IgD-negative memory B cell (primary cell): ENCODE results near the gene DRICH1. TPM values are rescaled to one million over a fixed set of nuclear protein-coding genes. Genes with fewer than 3 reads are reported as not detected.
"Not testable (repeated sequence)": the region's sequence is repeated elsewhere in the genome, so short reads cannot be mapped to it uniquely, and the experiment has no call there.

Experiments used
- H3K27ac Mint-ChIP-seq, 3 donors: one replicate each; pipeline ENCODE4 v1.8.0; 2020 to 2022; ENCODE audit warnings: mild to moderate bottlenecking in 3 of 3, mixed read lengths in 3 of 3, moderate library complexity in 1 of 3
- H3K27me3 Mint-ChIP-seq: one replicate; pipeline ENCODE4 v1.8.0; 2021; ENCODE audit warnings: mixed read lengths
- H3K36me3 Mint-ChIP-seq: one replicate; pipeline ENCODE4 v1.8.0; 2020; ENCODE audit warnings: mild to moderate bottlenecking, mixed read lengths
- H3K4me1 Mint-ChIP-seq, 3 donors: one replicate each; pipeline ENCODE4 v1.8.0; 2020 to 2022; ENCODE audit warnings: mixed read lengths in 3 of 3, mild to moderate bottlenecking in 1 of 3
- H3K4me3 Mint-ChIP-seq, 4 donors: one replicate each; pipeline ENCODE4 v1.8.0; 2020 to 2022; ENCODE audit warnings: mild to moderate bottlenecking in 4 of 4, mixed read lengths in 4 of 4, moderate library complexity in 3 of 4
- H3K9me3 Mint-ChIP-seq, 3 donors: one replicate each; pipeline ENCODE4 v1.8.0; 2020 to 2021; ENCODE audit warnings: mixed read lengths in 3 of 3, mild to moderate bottlenecking in 1 of 3
- polyA plus RNA-seq: library from polyadenylated mRNA; unstranded; fragments of 300-500 nt; fragmentation: Illumina TruSeq; gene quantifications from one replicate; pipeline ENCODE4 v1.2.3, GENCODE V29; 2021

Gene DRICH1
- polyA plus RNA-seq, 1 donor from 2014 or later, result not detected

DNA sequence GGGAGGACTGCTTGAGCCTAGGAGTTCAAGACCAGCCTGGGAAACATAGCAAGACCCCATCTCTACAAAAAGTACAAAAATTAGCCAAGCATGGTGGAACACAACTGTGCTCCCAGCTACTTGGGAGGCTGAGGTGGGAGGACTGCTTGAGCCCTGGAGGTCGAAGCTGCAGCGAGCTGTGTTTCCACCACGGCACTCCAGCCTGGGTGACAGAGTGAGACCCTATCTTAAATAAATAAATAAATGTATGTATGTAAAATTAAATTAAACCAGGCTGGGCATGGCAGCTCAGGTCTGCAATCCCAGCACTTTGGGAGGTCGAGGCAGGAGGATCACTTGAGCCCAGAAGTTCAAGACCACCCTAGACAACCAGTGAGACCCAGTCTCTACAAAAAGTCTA, 28.3 kb upstream of the DRICH1 start:
- H3K4me3 Mint-ChIP-seq, H3K9me3 Mint-ChIP-seq, H3K27ac Mint-ChIP-seq, H3K4me1 Mint-ChIP-seq, H3K27me3 Mint-ChIP-seq: not testable (repeated sequence)
- peaks cover 19% of the 10 kb centered on the region for H3K36me3 Mint-ChIP-seq

DNA sequence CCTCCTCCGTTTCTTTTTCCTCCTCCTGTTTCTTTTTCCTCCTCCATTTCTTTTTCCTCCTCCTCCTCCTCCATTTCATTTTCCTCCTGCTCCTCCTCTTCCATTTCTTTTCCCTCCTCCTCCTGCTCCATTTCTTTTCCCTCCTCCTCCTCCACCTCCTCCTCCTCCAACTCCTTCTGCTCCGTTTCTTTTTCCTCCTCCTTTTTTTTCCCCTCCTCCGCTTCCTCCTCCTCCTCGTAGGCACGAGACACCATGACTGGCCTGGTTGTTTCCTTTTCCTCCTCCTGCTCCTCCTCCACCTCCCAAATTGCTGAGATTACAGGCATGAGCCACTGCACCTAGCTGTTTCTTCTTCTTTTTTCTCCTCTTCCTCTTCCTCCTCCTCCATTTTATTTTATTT, 25.6 kb upstream of the DRICH1 start:
- H3K27ac Mint-ChIP-seq, result no peak overlapping the region
- H3K4me3 Mint-ChIP-seq, result no peak overlapping the region
- H3K27me3 Mint-ChIP-seq, result no peaks in the 10 kb centered on the region
- H3K4me1 Mint-ChIP-seq, result peaks cover 0 to 1% (median 0%) of the 10 kb centered on the region in 3 donors
- no peaks in the 10 kb centered on the region for H3K9me3 Mint-ChIP-seq
- peaks cover 19% of the 10 kb centered on the region for H3K36me3 Mint-ChIP-seq

DNA sequence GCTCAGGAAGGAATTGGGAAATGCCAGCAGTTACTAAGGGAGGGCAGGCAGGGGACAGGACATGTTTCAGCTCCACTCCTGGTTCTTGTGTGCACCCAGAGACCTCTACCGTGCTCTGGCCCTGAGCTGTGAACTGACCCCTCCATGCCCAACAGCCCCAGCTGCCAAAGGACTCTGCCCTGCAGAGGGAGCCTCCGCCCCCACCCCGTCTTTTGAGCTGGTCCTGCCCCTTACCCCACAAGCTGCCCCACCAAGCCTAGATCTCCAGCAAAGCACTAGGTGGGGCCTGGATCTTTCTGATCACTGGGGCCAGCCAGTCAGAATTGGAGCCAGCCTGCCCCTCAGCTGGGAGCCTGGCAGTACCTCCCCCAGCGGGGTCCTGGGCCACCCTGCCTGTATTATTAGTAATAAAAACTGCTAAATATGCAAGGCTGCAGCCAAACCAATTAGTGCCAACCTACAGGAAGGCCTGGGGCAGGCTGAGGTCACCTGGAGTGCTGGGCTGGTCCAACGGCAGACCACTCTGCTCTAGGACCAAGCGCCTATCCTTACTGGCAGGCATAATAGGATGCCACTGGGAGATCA, 23.9 kb upstream of the DRICH1 start:
- no peaks in the 10 kb centered on the region for H3K9me3 Mint-ChIP-seq
- no peak overlapping the region for H3K4me3 Mint-ChIP-seq
- H3K27ac Mint-ChIP-seq, result no peak overlapping the region
- H3K27me3 Mint-ChIP-seq, result no peaks in the 10 kb centered on the region
- peaks cover 0 to 1% (median 0%) of the 10 kb centered on the region in 3 donors for H3K4me1 Mint-ChIP-seq
- peaks cover 15% of the 10 kb centered on the region for H3K36me3 Mint-ChIP-seq

DNA sequence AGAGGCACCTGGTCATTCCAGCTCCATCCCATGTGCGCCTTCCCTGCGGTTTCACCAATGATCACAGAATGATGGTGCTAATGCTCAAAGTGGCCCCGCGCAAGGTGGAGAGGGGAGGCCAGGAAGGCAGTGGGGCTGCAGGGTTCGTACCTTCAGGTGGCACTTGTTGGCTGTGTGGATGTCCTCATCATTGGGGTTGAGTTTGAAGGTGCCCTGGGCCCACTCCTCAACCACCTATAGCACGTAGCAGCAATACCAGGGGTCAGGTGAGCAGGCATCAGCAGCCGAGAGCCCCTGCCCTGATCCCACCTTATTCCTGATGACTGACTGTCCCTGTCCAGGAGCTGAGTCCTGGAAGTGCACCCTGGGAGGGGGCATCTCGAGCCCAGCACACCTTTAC, 20.6 kb upstream of the DRICH1 start:
- Mint-ChIP-seq H3K4me1 (peaks cover 0 to 1% (median 0%) of the 10 kb centered on the region in 3 donors), H3K36me3 (peaks cover 5% of the 10 kb centered on the region), H3K27ac (peak overlapping the region in 1 of 3 donors; percentile 86), H3K4me3 (no peak overlapping the region), H3K27me3 (no peaks in the 10 kb centered on the region), H3K9me3 (no peaks in the 10 kb centered on the region)

DNA sequence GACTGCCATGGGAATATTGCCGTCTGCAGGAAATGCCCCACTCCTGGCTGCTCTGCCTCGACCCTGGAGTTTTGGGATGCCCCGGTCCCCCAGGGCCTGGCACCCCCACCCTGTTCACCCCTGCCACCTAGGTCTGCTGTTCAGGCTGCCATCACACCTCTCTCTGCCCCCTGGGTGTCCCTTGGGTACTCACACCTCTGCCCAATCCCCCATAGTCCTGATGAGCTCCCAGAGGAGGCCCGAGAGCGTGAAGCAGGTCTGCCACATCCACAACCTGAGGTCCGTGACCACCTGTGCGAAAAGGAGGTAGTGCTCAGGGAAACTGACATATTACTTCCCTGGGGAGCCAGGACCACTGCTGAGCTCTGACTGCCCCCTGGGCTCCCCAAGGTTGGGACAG, 20.2 kb upstream of the DRICH1 start:
- peaks cover 5% of the 10 kb centered on the region for H3K36me3 Mint-ChIP-seq
- H3K9me3 Mint-ChIP-seq, result no peaks in the 10 kb centered on the region
- H3K27ac Mint-ChIP-seq, result peak overlapping the region in 1 of 3 donors; percentile 86
- H3K4me1 Mint-ChIP-seq, result peaks cover 0 to 1% (median 0%) of the 10 kb centered on the region in 3 donors
- no peak overlapping the region for H3K4me3 Mint-ChIP-seq
- H3K27me3 Mint-ChIP-seq, result no peaks in the 10 kb centered on the region

DNA sequence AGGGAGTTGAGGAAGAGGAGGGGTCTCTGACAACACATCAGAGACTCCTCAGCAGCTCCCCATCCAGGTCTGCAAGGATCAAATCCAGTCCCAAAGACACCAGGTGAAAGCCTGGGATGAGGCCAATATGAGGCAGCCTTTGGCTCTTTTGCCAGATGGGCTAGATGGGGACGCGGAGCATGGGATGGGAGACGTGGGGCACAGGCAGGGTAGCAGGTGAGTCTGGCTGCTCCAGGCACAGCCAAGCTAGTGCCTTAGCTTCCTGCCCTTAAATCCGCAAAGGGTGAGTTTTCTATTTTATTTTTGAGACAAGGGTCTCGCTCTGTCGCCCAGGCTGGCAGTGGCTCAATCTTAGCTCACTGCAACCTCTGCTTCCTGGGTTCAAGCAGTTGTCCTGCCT, 19.6 kb upstream of the DRICH1 start:
- Mint-ChIP-seq H3K27ac (no peak overlapping the region), H3K4me1 (peaks cover 0 to 1% (median 0%) of the 10 kb centered on the region in 3 donors)

DNA sequence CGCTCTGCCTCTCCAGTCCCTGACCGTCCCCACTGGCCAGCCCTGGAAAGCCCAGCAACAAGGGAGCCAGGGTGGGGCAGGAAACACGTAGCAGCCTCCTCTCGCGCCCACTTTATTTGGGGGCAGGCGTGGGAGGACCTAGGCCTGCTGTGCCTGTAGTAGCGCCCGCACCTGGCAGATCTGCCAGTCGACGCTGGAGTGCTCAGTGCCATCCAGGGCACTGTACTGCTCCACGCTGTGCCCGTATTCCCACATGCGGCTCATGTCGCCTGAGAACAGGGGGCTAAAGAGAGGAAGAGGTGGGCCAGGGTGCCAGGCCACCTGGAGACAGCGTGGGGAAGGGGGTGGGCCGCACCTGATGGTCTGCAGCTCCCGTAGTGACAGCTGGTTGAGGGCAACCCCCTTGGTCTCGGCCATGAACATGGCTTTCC, 17.0 kb upstream of the DRICH1 start:
- H3K4me3 Mint-ChIP-seq, result no peak overlapping the region
- H3K36me3 Mint-ChIP-seq, result no peaks in the 10 kb centered on the region
- no peaks in the 10 kb centered on the region for H3K4me1 Mint-ChIP-seq
- no peak overlapping the region for H3K27ac Mint-ChIP-seq
- no peaks in the 10 kb centered on the region for H3K27me3 Mint-ChIP-seq
- no peaks in the 10 kb centered on the region for H3K9me3 Mint-ChIP-seq

More for the DNA sequence above, 19.6 kb upstream of the DRICH1 start:
- H3K36me3 Mint-ChIP-seq, result peaks cover 5% of the 10 kb centered on the region
- H3K4me3 Mint-ChIP-seq, result no peak overlapping the region
- no peaks in the 10 kb centered on the region for H3K9me3 Mint-ChIP-seq
- no peaks in the 10 kb centered on the region for H3K27me3 Mint-ChIP-seq

DNA sequence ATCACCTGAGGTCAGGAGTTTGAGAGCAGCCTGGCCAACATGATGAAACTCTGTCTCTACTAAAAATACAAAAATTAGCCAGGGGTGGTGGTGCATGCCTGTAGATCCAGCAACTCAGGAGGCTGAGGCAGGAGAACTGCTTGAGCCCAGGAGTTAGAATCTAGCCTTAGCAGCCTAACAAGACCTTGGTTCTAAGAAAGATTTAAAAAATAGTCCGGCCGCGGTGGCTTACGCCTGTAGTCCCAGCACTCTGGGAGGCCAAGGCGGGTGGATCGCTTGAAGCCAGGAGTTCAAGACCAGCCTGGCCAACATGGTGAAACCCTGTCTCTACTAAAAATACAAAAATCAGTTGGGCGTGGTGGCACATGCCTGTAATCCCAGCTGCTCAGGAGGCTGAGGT, 14.4 kb upstream of the DRICH1 start:
- H3K27me3 Mint-ChIP-seq, H3K4me3 Mint-ChIP-seq, H3K36me3 Mint-ChIP-seq, H3K4me1 Mint-ChIP-seq, H3K27ac Mint-ChIP-seq, H3K9me3 Mint-ChIP-seq: not testable (repeated sequence)

DNA sequence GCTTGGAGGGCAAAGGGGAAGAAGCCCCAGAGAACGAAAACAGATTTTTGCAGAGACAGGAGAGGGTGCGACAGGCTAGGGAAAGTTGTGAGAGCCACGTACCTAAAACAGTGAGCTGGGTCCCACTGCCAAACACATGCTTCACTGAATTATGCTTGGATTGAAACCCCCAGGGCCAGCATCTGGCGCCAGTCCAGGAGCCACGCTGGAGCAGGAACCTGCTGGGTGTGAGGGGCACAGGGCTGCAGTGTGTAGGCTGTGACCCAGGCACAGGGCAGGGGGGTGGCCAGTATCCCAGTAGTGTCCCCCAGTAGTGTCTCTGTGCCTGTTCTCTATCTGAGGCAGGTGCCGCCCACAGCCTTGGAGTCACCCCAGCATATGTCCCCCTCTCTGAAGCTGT, 8.1 kb upstream of the DRICH1 start:
- peak overlapping the region in 1 of 3 donors; percentile 53 for H3K27ac Mint-ChIP-seq
- not testable (repeated sequence) for H3K4me3 Mint-ChIP-seq, H3K4me1 Mint-ChIP-seq, H3K27me3 Mint-ChIP-seq, H3K36me3 Mint-ChIP-seq, H3K9me3 Mint-ChIP-seq

DNA sequence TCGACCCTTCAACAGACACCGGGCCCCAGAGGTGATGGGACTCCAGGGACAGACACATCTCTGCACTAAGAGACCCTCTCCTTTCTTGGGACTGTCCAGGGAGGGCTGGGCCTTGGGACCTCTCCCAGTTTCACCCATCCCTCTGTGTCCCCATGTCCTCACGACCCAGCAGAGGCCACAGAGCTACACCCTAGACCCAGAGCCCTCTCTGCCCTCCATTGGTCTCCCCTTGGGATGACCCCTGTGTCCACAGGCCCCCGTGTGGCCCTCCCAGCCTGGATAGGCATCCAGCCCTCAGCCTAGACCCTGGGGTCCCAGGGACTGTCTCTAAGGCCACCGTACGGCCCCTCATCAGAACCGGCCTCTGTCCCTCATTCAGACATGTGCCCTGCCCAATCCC, 7.5 kb upstream of the DRICH1 start:
- no peaks in the 10 kb centered on the region for H3K27me3 Mint-ChIP-seq
- peaks cover 0 to 2% (median 0%) of the 10 kb centered on the region in 3 donors for H3K9me3 Mint-ChIP-seq
- H3K27ac Mint-ChIP-seq, result peak overlapping the region in 1 of 3 donors; percentile 53
- H3K4me1 Mint-ChIP-seq, result no peaks in the 10 kb centered on the region
- no peaks in the 10 kb centered on the region for H3K36me3 Mint-ChIP-seq
- no peak overlapping the region for H3K4me3 Mint-ChIP-seq

DNA sequence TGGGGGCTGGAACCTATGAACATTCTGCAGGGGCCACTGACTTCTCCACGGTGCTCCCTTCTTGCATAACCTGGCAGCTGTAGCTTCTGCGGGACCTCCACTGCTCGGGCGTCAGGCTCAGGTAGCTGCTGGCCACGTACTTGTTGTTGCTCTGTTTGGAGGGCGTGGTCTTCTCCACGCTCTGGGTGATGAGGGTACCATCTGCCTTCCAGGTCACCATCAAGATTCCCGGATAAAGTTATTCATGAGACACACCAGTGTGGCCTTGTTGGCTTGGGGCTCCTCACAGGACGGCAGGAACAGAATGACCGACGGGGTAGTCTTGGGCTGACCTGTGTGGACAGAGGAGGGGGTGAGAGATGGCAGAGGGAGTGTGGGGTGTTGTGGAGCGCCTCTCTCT, 6.5 kb upstream of the DRICH1 start:
- Mint-ChIP-seq H3K9me3 (peaks cover 0 to 2% (median 0%) of the 10 kb centered on the region in 3 donors), H3K4me1 (no peaks in the 10 kb centered on the region), H3K36me3 (no peaks in the 10 kb centered on the region), H3K27ac (no peak overlapping the region), H3K4me3 (no peak overlapping the region), H3K27me3 (no peaks in the 10 kb centered on the region)

DNA sequence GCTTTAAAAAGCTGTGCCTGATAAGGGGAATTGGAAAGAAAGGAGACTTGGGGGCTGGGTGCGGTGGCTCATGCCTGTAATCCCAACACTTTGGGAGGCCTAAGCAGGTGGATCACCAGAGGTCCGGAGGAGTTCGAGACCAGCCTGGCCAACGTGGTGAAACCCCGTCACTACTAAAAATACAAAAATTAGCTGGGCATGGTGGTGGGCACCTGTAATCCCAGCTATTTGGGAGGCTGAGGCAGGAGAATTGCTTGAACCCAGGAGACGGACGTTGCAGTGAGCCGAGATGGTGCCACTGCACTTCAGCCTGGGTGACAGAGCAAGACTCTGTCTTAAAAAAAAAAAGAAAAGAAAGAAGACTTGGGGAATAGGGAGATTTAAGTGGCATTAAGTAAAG, 3.2 kb upstream of the DRICH1 start:
- H3K27me3 Mint-ChIP-seq, H3K4me3 Mint-ChIP-seq, H3K4me1 Mint-ChIP-seq, H3K27ac Mint-ChIP-seq, H3K9me3 Mint-ChIP-seq, H3K36me3 Mint-ChIP-seq: not testable (repeated sequence)

DNA sequence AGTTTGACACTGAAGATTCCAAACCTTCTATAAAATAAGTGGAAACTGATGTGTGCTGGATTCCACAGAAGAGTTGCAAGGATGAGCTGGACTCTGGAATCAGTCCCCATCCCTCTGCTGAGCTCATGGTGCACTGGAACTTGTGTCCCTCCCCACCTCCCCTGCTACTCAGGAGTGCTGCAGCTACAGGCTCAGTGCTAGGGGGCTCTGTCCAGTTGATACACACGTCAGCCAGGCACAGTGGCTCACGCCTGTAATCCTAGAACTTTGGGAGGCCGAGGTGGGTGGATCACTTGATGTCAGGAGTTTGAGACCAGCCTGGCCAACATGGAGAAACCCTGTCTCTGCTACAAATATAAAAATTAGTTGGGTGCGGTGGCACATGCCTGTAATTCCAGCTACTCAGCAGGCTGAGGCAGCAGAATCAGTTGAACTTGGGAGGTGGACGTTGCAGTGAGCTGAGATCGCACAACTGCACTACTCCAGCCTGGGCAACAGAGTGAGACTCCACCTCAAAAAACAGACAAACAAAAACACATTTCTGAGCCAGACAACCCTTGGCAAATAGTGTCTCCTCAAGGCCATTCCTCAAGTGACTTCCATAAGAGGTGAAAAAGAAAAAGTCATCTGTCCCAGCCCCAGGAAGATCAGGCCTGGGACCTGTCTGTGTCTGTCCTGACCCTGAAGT, 3.9 kb downstream of the DRICH1 start:
- H3K4me1 Mint-ChIP-seq, H3K27ac Mint-ChIP-seq: not testable (repeated sequence)

DNA sequence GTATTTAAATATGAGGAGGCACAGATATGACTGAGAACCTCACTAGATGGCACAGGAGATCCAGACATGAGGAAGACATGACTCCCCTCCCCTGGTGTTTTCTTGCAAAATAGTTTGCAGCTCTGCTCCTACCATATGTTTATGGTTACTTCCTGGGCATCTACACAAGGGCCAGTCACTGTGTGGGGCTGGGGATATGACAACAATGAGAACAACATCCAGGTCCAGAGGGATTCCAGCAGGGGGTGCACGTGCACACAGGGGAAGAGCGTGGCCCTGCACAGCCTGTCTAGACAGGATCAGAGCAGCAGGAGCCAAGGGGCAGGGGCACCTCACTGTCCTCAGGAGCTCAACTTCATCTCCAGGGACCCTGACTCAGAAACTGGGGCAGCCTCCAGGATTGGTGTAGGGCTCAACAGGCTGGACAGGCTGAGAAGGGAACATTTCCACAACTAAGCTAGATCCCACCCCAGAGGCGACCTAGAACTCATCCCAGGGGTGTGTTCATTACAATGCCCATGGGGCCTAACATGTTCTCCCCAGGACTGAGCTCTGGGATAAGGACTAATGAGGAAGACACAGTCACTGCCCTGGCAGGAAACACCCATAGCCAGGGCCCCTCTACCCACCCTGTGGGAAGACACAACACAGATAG, 4.6 kb downstream of the DRICH1 start:
- not testable (repeated sequence) for H3K27me3 Mint-ChIP-seq, H3K4me3 Mint-ChIP-seq, H3K4me1 Mint-ChIP-seq, H3K9me3 Mint-ChIP-seq, H3K36me3 Mint-ChIP-seq, H3K27ac Mint-ChIP-seq

More for the DNA sequence above, 3.9 kb downstream of the DRICH1 start:
- H3K4me3 Mint-ChIP-seq, H3K9me3 Mint-ChIP-seq, H3K36me3 Mint-ChIP-seq, H3K27me3 Mint-ChIP-seq: not testable (repeated sequence)

DNA sequence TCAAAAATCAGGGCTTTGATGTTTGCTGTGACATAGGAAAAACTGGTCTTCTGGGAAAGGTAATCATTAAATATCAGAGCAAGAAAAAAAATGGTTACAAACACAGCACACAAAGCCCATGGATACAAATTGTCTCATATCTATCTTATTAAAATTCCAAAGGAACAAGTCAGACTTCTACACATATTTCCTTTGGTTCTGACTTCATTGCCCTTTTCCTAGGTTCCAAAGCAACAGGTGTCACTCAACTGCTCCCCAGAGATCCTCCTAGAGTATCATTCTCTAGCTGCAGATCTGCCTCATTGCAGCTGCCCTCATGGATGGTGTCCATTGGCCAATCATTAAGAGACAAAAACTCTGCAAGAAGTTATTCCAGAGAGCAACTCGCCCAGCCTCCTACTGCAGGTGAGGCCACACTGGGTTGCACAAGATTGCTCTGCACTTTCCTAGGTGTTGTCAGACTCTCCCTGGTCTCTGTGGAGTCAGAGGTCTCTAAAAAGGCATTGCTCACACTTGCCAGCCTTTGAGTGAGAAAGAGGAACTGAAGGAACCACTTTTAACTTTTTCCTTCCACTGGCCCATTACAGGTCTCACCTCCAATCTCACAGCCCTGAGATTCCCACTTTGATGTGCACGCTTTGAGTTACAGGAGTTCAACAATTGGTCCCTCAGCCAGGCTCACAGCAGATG, 5.7 kb downstream of the DRICH1 start:
- no peaks in the 10 kb centered on the region for H3K27me3 Mint-ChIP-seq
- peak overlapping the region in 1 of 3 donors; percentile 39 for H3K27ac Mint-ChIP-seq
- no peak overlapping the region for H3K4me3 Mint-ChIP-seq

More for the DNA sequence above, 5.7 kb downstream of the DRICH1 start:
- H3K4me1 Mint-ChIP-seq, result peaks cover 0 to 3% (median 0%) of the 10 kb centered on the region in 3 donors
- H3K9me3 Mint-ChIP-seq, result no peaks in the 10 kb centered on the region
- H3K36me3 Mint-ChIP-seq, result no peaks in the 10 kb centered on the region
